Fibroblast of villous mesenchyme (primary cell): ENCODE results near the gene SLCO1C1. TPM values are rescaled to one million over a fixed set of nuclear protein-coding genes. Genes with fewer than 3 reads are reported as not detected.
"Not testable (repeated sequence)": the region's sequence is repeated elsewhere in the genome, so short reads cannot be mapped to it uniquely, and the experiment has no call there.

ENCODE experiments used
- DNase-seq: peaks from one replicate; pipeline ENCODE4 v3.0.0-alpha.2; 2010; ENCODE audit warnings: low read depth
- H3K4me3 ChIP-seq: 2 replicates; pipeline ENCODE4 v1.5.1; 2011; ENCODE audit warnings: low read depth, mild to moderate bottlenecking, low read length
- CTCF ChIP-seq: IDR thresholded peaks from 2 replicates; pipeline ENCODE4 v1.5.1; 2012; ENCODE audit warnings: low read depth, mild to moderate bottlenecking, low read length; ENCODE audit not compliant: insufficient read depth
- total RNA-seq: library from RNA; depleted of rRNA; stranded (reverse); fragments of >200 nt; gene quantifications from 2 replicates; pipeline ENCODE4 v1.2.3, GENCODE V29; 2012

Gene SLCO1C1
- total RNA-seq, 1 donor: under 0.01 TPM

GRCh38 chr12:20722142-20722541, 27.0 kb downstream of the SLCO1C1 start:
- no peak for TF ChIP-seq CTCF

GRCh38 chr12:20731274-20731673, 36.1 kb downstream of the SLCO1C1 start:
- TF ChIP-seq CTCF: no peak
- no peak for DNase-seq
- no peak overlapping the region for H3K4me3 ChIP-seq

More at GRCh38 chr12:20722142-20722541, 27.0 kb downstream of the SLCO1C1 start:
- DNase-seq: no peak
- no peak overlapping the region for H3K4me3 ChIP-seq

- no peak overlapping the region for H3K4me3 ChIP-seq
- DNase-seq: no peak
- no peak for TF ChIP-seq CTCF
Measured at GRCh38 chr12:20740972-20741371, 45.8 kb downstream of the SLCO1C1 start.

- H3K4me3 ChIP-seq: no peak overlapping the region
- TF ChIP-seq CTCF: no peak
Measured at GRCh38 chr12:20748198-20748597, 53.1 kb downstream of the SLCO1C1 start.

GRCh38 chr12:20751046-20751445, 55.9 kb downstream of the SLCO1C1 start:
- no peak for DNase-seq
- no peak for TF ChIP-seq CTCF
- H3K4me3 ChIP-seq: no peak overlapping the region

More at GRCh38 chr12:20748198-20748597, 53.1 kb downstream of the SLCO1C1 start:
- DNase-seq: no peak

- no peak for TF ChIP-seq CTCF
- H3K4me3 ChIP-seq: no peak overlapping the region
- DNase-seq: no peak
Measured at GRCh38 chr12:20777420-20777819, 82.3 kb downstream of the SLCO1C1 start.

- DNase-seq: no peak
- TF ChIP-seq CTCF: no peak
Measured at GRCh38 chr12:20778969-20779368, 83.8 kb downstream of the SLCO1C1 start.

GRCh38 chr12:20779971-20780370, 84.8 kb downstream of the SLCO1C1 start:
- DNase-seq, H3K4me3 ChIP-seq: not testable (repeated sequence)

More at GRCh38 chr12:20778969-20779368, 83.8 kb downstream of the SLCO1C1 start:
- H3K4me3 ChIP-seq: no peak overlapping the region

GRCh38 chr12:20783796-20784357, 88.7 kb downstream of the SLCO1C1 start:
- not testable (repeated sequence) for H3K4me3 ChIP-seq, DNase-seq
